Activated CD4-positive, alpha-beta T cell treated with anti-CD3 and anti-CD28 coated beads for 4 hours (primary cell): ENCODE results near the gene RIT2.

Source experiments
- DNase-seq, 2 donors: peaks; one replicate each; pipeline ENCODE4 v3.0.0-alpha.2; 2020

The RIT2 gene

GRCh38 chr18:43115076-43115921, at the start of gene RIT2:
Gene RIT2, minus strand, starts transcription at chr18:43115685.
- no peak for DNase-seq

- no peak for DNase-seq
These were observed 46.0 kb upstream of the RIT2 start for GRCh38 chr18:43161528-43161927.

- no peak for DNase-seq
These were observed 45.0 kb upstream of the RIT2 start for GRCh38 chr18:43160509-43160908.

- DNase-seq: no peak
These were observed 44.4 kb upstream of the RIT2 start for GRCh38 chr18:43159926-43160325.

- DNase-seq: no peak
These were observed 43.7 kb upstream of the RIT2 start for GRCh38 chr18:43159086-43159770.

- DNase-seq: no peak
These were observed 42.9 kb upstream of the RIT2 start for GRCh38 chr18:43158381-43158780.

- no peak for DNase-seq
These were observed 40.4 kb upstream of the RIT2 start for GRCh38 chr18:43155842-43156241.

GRCh38 chr18:43148231-43148630, 32.7 kb upstream of the RIT2 start:
- DNase-seq: no peak

- DNase-seq: no peak
These were observed 25.7 kb upstream of the RIT2 start for GRCh38 chr18:43141208-43141607.

GRCh38 chr18:43139288-43139946, 23.9 kb upstream of the RIT2 start:
- DNase-seq: no peak

GRCh38 chr18:43134876-43135275, 19.4 kb upstream of the RIT2 start:
- DNase-seq: no peak

- no peak for DNase-seq
These were observed 15.3 kb upstream of the RIT2 start for GRCh38 chr18:43130716-43131260.

- DNase-seq: no peak
These were observed 14.6 kb upstream of the RIT2 start for GRCh38 chr18:43129946-43130524.

- DNase-seq: no peak
These were observed 10.0 kb upstream of the RIT2 start for GRCh38 chr18:43125471-43125870.

- no peak for DNase-seq
These were observed 7.5 kb upstream of the RIT2 start for GRCh38 chr18:43122955-43123354.

- no peak for DNase-seq
These were observed 1.3 kb upstream of the RIT2 start for GRCh38 chr18:43116699-43117294.

GRCh38 chr18:43113220-43113895, 2.1 kb downstream of the RIT2 start:
- no peak for DNase-seq

- no peak for DNase-seq
These were observed 6.6 kb downstream of the RIT2 start for GRCh38 chr18:43108882-43109281.

GRCh38 chr18:43108469-43108868, 7.0 kb downstream of the RIT2 start:
- DNase-seq: no peak

- no peak for DNase-seq
These were observed 21.8 kb downstream of the RIT2 start for GRCh38 chr18:43093646-43094045.

- DNase-seq: no peak
These were observed 22.9 kb downstream of the RIT2 start for GRCh38 chr18:43092539-43092938.

- DNase-seq: no peak
These were observed 34.1 kb downstream of the RIT2 start for GRCh38 chr18:43081396-43081795.
